Tibial nerve (tissue), 4 donors: ENCODE results near the gene KSR1. TPM values are rescaled to one million over a fixed set of nuclear protein-coding genes. Genes with fewer than 3 reads are reported as not detected.
A peak's percentile ranks its signal among the peaks of the same experiment; 100 is the strongest.
"Not testable (repeated sequence)": the region's sequence is repeated elsewhere in the genome, so short reads cannot be mapped to it uniquely, and the experiment has no call there.

Source experiments
- DNase-seq, 2 donors: peaks; one replicate each; pipeline ENCODE4 v3.0.0-alpha.2; 2019; ENCODE audit warnings: low spot score in 2 of 2
- H3K27ac ChIP-seq, 4 donors: fragments of 200-600 bp; sonication (generic) in 3 of 4; one replicate each; pipeline ENCODE4 v1.5.1; 2017 to 2019; ENCODE audit warnings: mild to moderate bottlenecking in 1 of 4
- H3K27me3 ChIP-seq, 2 donors: fragments of 200-600 bp; sonication (generic) in 1 of 2; one replicate each; pipeline versions ENCODE4 v1.5.1 to v1.6.0; 2017 to 2019
- H3K36me3 ChIP-seq, 3 donors: fragments of 200-600 bp; sonication (generic); one replicate each; pipeline ENCODE4 v1.5.1; 2018 to 2019
- H3K4me1 ChIP-seq, 4 donors: fragments of 200-600 bp; sonication (generic) in 3 of 4; one replicate each; pipeline ENCODE4 v1.5.1; 2017 to 2019
- H3K4me3 ChIP-seq, 4 donors: fragments of 200-600 bp; sonication (generic) in 3 of 4; one replicate each; pipeline ENCODE4 v1.5.1; 2017 to 2019; ENCODE audit warnings: mild to moderate bottlenecking in 1 of 4, moderate library complexity in 1 of 4
- H3K9me3 ChIP-seq, 4 donors: fragments of 200-600 bp; sonication (generic) in 3 of 4; one replicate each; pipeline ENCODE4 v1.5.1; 2017 to 2019
- CTCF ChIP-seq, 5 experiments: fragments of 200-600 bp in 3 of 5; fragments of 450-650 bp in 2 of 5; sonication (generic) in 3 of 5; IDR thresholded peaks; one replicate each; pipeline ENCODE4 v1.5.1; 2016 to 2019; ENCODE audit warnings: antibody characterized with exemption in 5 of 5, mild to moderate bottlenecking in 3 of 5, moderate library complexity in 2 of 5
- EP300 ChIP-seq, 2 donors: sonication (generic); formaldehyde crosslinking; IDR thresholded peaks; one replicate each; pipeline ENCODE4 v1.6.1; 2017; ENCODE audit warnings: antibody characterized with exemption in 2 of 2, mild to moderate bottlenecking in 1 of 2
- POLR2A ChIP-seq, 2 donors: fragments of 450-650 bp; IDR thresholded peaks; one replicate each; pipeline ENCODE4 v1.6.1; 2017; ENCODE audit warnings: antibody characterized with exemption in 2 of 2, mild to moderate bottlenecking in 2 of 2, moderate library complexity in 2 of 2
- WGBS, 2 donors: methylation state at CpG; one replicate each; pipeline ENCODE4 v1.1.5; 2018; 5-methylcytosine and 5-hydroxymethylcytosine counted together
- total RNA-seq, 4 donors: library from RNA; depleted of rRNA; stranded (reverse); fragments of >200 nt; gene quantifications; one replicate each; pipeline ENCODE4 v1.1.0, GENCODE V29; 2016

KSR1 gene
- total RNA-seq, 4 donors from 2014 or later: 45.1 to 110 (median 54.2) TPM

GRCh38 chr17:27631411-27631760 lies 175.1 kb downstream of the KSR1 start:
- no peak for DNase-seq
- Histone ChIP-seq H3K4me3 (peak overlapping the region in 3 of 4 donors; percentile 23 to 45 (median 42)), H3K9me3 (no peaks in the 10 kb centered on the region), H3K27ac (peak overlapping the region in 3 of 4 donors; percentile 55 to 69 (median 67)), H3K36me3 (peaks cover 0 to 12% (median 0%) of the 10 kb centered on the region in 3 donors), H3K27me3 (no peaks in the 10 kb centered on the region), H3K4me1 (peaks cover 0 to 34% (median 24%) of the 10 kb centered on the region in 4 donors)
- 57 to 75% methylated on average over 6 of the region's 6 CpGs for WGBS, 2 donors
- TF ChIP-seq POLR2A (IDR thresholded peaks at IDR 0.05): no peak
- no peak for TF ChIP-seq CTCF (IDR thresholded peaks at IDR 0.05)
- TF ChIP-seq EP300 (IDR thresholded peaks at IDR 0.05): no peak

- Histone ChIP-seq H3K27me3 (no peaks in the 10 kb centered on the region), H3K36me3 (peaks cover 0 to 6% (median 0%) of the 10 kb centered on the region in 3 donors), H3K27ac (peak overlapping the region in 3 of 4 donors; percentile 64 to 69 (median 67)), H3K4me1 (peaks cover 0 to 34% (median 24%) of the 10 kb centered on the region in 4 donors), H3K9me3 (no peaks in the 10 kb centered on the region), H3K4me3 (peak overlapping the region in 3 of 4 donors; percentile 23 to 45 (median 42))
- TF ChIP-seq EP300 (IDR thresholded peaks at IDR 0.05) (no peak), CTCF (IDR thresholded peaks at IDR 0.05) (no peak), POLR2A (IDR thresholded peaks at IDR 0.05) (no peak)
- WGBS, 2 donors: 64 to 66% methylated on average over 9 to 10 of the region's 11 CpGs
- DNase-seq: no peak
Observed at GRCh38 chr17:27631897-27632725, 175.9 kb downstream of the KSR1 start.

GRCh38 chr17:27632766-27633165 lies 176.5 kb downstream of the KSR1 start:
- WGBS, 2 donors: 5 to 7% methylated on average over 7 to 9 of the region's 9 CpGs
- peaks cover 0 to 34% (median 24%) of the 10 kb centered on the region in 4 donors for H3K4me1 ChIP-seq
- DNase-seq: peak; percentile 59 to 71
- H3K36me3 ChIP-seq, H3K27me3 ChIP-seq, H3K9me3 ChIP-seq: not testable (repeated sequence)
- peak overlapping the region in 3 of 4 donors; percentile 64 to 73 (median 69) for H3K27ac ChIP-seq
- peak overlapping the region in 2 of 4 donors; percentile 42 to 45 for H3K4me3 ChIP-seq
- peak in 1 of 2 donors; percentile 60 for TF ChIP-seq EP300 (IDR thresholded peaks at IDR 0.05)

GRCh38 chr17:27633312-27634025 lies 177.2 kb downstream of the KSR1 start:
- H3K9me3 ChIP-seq: no peaks in the 10 kb centered on the region
- DNase-seq: no peak
- H3K27ac ChIP-seq: peak overlapping the region in 3 of 4 donors; percentile 41 to 73 (median 51)
- no peak overlapping the region for H3K4me3 ChIP-seq
- no peaks in the 10 kb centered on the region for H3K27me3 ChIP-seq
- H3K36me3 ChIP-seq: no peaks in the 10 kb centered on the region
- WGBS, 2 donors: 25 to 40% methylated on average over 9 to 11 of the region's 14 CpGs
- peaks cover 0 to 34% (median 24%) of the 10 kb centered on the region in 4 donors for H3K4me1 ChIP-seq
- TF ChIP-seq POLR2A (IDR thresholded peaks at IDR 0.05) (no peak), EP300 (IDR thresholded peaks at IDR 0.05) (no peak), CTCF (IDR thresholded peaks at IDR 0.05) (no peak)

- 80 to 92% methylated on average over 1 of the region's 1 CpG for WGBS, 2 donors
- TF ChIP-seq POLR2A (IDR thresholded peaks at IDR 0.05): no peak
- no peak for TF ChIP-seq EP300 (IDR thresholded peaks at IDR 0.05)
- no peak for TF ChIP-seq CTCF (IDR thresholded peaks at IDR 0.05)
- Histone ChIP-seq H3K36me3 (peaks cover 0 to 4% (median 0%) of the 10 kb centered on the region in 3 donors), H3K4me3 (no peak overlapping the region), H3K27me3 (no peaks in the 10 kb centered on the region), H3K27ac (peak overlapping the region in 2 of 4 donors; percentile 41 to 73), H3K9me3 (no peaks in the 10 kb centered on the region), H3K4me1 (peaks cover 0 to 34% (median 24%) of the 10 kb centered on the region in 4 donors)
- DNase-seq: no peak
Observed at GRCh38 chr17:27634026-27634335, 177.7 kb downstream of the KSR1 start.
